ENCODE measurements around the gene ING5. TPM values are rescaled to one million over a fixed set of nuclear protein-coding genes. Genes with fewer than 3 reads are reported as not detected.

The ING5 gene
- total RNA-seq, 2 donors from 2014 or later = 21.9 to 32.7 TPM

GRCh38 chr2:241702155-241703031, 554 bp downstream of the ING5 start:
- Histone ChIP-seq H3K9me3 (no peaks in the 10 kb centered on the region), H3K27me3 (no peaks in the 10 kb centered on the region), H3K4me1 (peaks cover 0 to 15% of the 10 kb centered on the region in 2 donors), H3K27ac (peak overlapping the region; percentile 87 to 95), H3K36me3 (peaks cover 30% of the 10 kb centered on the region), H3K4me3 (peak overlapping the region; percentile 72 to 79)
- peak; percentile 83 for DNase-seq (ENCODE audit: low spot score)
- TF ChIP-seq CTCF (IDR thresholded peaks at IDR 0.05) = peak; percentile 11 to 50

GRCh38 chr2:241703032-241703604, 1.3 kb downstream of the ING5 start:
- Histone ChIP-seq H3K27ac (peak overlapping the region; percentile 87 to 95), H3K4me3 (peak overlapping the region; percentile 72 to 79), H3K4me1 (peaks cover 0 to 15% of the 10 kb centered on the region in 2 donors), H3K36me3 (peaks cover 35% of the 10 kb centered on the region), H3K9me3 (no peaks in the 10 kb centered on the region), H3K27me3 (no peaks in the 10 kb centered on the region)
- DNase-seq (ENCODE audit: low spot score) = no peak
- no peak for TF ChIP-seq CTCF (IDR thresholded peaks at IDR 0.05)

- H3K36me3 ChIP-seq = peaks cover 60% of the 10 kb centered on the region
- peaks cover 0 to 15% of the 10 kb centered on the region in 2 donors for H3K4me1 ChIP-seq
- H3K9me3 ChIP-seq = no peaks in the 10 kb centered on the region
- H3K4me3 ChIP-seq = no peak overlapping the region
- TF ChIP-seq CTCF (IDR thresholded peaks at IDR 0.05) = no peak
- no peak overlapping the region for H3K27ac ChIP-seq
- H3K27me3 ChIP-seq = no peaks in the 10 kb centered on the region
- DNase-seq (ENCODE audit: low spot score) = no peak
Measured at GRCh38 chr2:241706537-241706936, 4.7 kb downstream of the ING5 start.

GRCh38 chr2:241708879-241709278, 7.0 kb downstream of the ING5 start:
- no peak for DNase-seq (ENCODE audit: low spot score)
- Histone ChIP-seq H3K4me1 (peaks cover 0 to 1% of the 10 kb centered on the region in 2 donors), H3K36me3 (peaks cover 79% of the 10 kb centered on the region), H3K9me3 (no peaks in the 10 kb centered on the region), H3K4me3 (no peak overlapping the region), H3K27me3 (no peaks in the 10 kb centered on the region), H3K27ac (no peak overlapping the region)
- no peak for TF ChIP-seq CTCF (IDR thresholded peaks at IDR 0.05)

- TF ChIP-seq CTCF (IDR thresholded peaks at IDR 0.05) = no peak
- Histone ChIP-seq H3K4me1 (no peaks in the 10 kb centered on the region), H3K4me3 (no peak overlapping the region), H3K27me3 (no peaks in the 10 kb centered on the region), H3K36me3 (peaks cover 36% of the 10 kb centered on the region), H3K27ac (no peak overlapping the region), H3K9me3 (peaks cover 0 to 3% of the 10 kb centered on the region in 2 donors)
- DNase-seq (ENCODE audit: low spot score) = no peak
Measured at GRCh38 chr2:241719093-241719492, 17.3 kb downstream of the ING5 start.
